ENCODE results near the gene LCLAT1.

- TF ChIP-seq RAD21 (IDR thresholded peaks at IDR 0.05; ENCODE audit: low read length) (no peak), POLR2A (IDR thresholded peaks at IDR 0.05; ENCODE audit: low read depth, low read length) (no peak), CTCF (conservative IDR thresholded peaks at IDR 0.05; ENCODE audit: low read depth, low read length) (no peak), CEBPB (IDR thresholded peaks at IDR 0.05; ENCODE audit: low read depth, low read length) (no peak)
These were observed 8.2 kb downstream of the LCLAT1 start for GRCh38 chr2:30455114-30455738.
